ENCODE measurements around the gene MPIG6B.

DNA sequence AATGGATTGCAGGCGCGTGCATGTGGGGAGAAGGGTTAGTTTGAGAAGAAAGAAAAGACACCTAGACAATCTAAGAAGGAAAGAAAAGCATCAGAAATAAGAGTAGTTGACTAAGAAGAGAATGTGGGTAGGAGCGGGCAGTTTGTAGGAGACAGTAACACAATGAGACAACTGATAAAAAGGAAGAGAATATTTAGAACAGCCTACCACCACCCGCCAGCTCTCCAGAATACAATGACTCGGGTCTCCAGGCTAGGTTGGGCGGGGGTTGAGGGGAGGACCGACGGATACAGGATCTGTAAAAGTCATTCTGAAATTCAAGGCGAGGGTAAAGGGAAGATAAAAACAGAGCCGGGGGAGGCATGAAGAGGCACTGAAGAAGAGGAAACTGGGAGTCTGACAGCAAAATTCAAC, 20.8 kb upstream of the MPIG6B start:
- TF ChIP-seq POLR2AphosphoS5 (IDR thresholded peaks at IDR 0.05): no peak
- TF ChIP-seq, protein P1, sequence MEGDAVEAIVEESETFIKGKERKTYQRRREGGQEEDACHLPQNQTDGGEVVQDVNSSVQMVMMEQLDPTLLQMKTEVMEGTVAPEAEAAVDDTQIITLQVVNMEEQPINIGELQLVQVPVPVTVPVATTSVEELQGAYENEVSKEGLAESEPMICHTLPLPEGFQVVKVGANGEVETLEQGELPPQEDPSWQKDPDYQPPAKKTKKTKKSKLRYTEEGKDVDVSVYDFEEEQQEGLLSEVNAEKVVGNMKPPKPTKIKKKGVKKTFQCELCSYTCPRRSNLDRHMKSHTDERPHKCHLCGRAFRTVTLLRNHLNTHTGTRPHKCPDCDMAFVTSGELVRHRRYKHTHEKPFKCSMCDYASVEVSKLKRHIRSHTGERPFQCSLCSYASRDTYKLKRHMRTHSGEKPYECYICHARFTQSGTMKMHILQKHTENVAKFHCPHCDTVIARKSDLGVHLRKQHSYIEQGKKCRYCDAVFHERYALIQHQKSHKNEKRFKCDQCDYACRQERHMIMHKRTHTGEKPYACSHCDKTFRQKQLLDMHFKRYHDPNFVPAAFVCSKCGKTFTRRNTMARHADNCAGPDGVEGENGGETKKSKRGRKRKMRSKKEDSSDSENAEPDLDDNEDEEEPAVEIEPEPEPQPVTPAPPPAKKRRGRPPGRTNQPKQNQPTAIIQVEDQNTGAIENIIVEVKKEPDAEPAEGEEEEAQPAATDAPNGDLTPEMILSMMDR (IDR thresholded peaks at IDR 0.05): no peak
- no peak for TF ChIP-seq POLR2A (IDR thresholded peaks at IDR 0.05)

Data from breast epithelium (tissue), 3 donors.